HG03571 (cell line): ENCODE results near the gene DBH.
"Not testable (repeated sequence)": the region's sequence is repeated elsewhere in the genome, so short reads cannot be mapped to it uniquely, and the experiment has no call there.

ENCODE experiments used
- ATAC-seq: cut with Tn5 transposase; IDR thresholded peaks from one replicate; pipeline ENCODE4 v1.9.1; 2021; ENCODE audit not compliant: unreplicated experiment

DBH gene

DNA sequence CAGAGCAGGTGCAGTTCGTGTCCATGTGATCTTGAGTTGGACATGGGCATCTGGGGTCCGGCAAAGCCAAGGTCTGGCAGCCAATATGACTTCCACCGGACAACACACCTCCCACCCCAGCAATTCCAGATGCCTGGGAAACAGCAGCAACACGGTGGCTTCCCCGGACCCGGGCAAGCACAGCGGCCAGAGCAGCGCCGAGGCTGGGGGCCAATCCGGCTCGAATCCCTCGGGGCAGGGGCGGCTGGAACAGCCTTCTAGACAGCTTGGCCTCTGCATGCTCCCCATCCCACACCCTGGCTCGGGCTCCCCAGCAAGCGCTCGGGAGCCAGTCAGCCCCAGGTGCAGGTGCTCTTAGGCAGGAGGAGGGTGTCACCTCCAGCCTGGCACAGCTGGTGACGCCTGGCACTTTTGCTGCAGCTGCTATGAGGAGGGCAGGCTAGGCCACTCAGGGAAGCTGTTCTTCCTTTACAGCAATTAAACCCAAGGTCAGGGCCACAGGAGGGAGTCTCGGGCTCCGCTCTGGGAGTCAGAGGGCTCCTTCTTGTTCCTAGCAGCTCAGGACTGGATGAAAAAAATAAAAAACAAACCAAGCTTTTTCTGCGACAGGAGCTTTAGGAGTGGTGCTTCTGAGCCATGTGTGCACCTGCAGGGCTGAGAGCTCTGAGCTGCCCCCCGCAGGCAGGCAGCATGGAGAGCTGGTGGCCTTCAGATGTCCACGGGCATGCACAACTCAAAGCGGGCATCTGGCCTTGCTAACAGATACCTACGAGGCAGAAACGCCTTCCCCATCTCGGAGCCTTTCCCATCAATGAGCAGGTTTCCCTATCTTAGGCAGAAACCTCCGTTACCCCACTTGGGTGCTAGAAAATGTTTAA is 28.2 kb downstream of the DBH start:
- ATAC-seq, result no peak

DNA sequence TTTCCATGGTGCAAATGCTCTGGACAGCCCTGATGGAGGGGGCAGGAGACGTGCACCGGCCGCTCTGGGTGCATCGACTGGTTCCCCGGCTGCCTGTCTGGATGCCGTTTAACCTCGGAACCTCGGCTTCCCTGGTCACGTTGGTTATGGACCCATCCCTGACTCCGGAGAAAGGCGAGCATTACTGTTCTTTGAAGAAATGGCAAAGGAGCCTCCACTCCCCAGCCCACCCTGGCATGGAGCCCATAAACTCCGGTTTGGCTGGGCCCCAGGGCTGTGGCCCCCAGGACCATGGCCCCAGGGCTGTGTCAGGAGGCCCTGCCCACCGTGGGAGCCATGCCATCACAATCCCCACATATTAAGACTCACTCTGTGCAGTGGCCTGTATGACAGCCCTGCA is 28.9 kb downstream of the DBH start:
- no peak for ATAC-seq

DNA sequence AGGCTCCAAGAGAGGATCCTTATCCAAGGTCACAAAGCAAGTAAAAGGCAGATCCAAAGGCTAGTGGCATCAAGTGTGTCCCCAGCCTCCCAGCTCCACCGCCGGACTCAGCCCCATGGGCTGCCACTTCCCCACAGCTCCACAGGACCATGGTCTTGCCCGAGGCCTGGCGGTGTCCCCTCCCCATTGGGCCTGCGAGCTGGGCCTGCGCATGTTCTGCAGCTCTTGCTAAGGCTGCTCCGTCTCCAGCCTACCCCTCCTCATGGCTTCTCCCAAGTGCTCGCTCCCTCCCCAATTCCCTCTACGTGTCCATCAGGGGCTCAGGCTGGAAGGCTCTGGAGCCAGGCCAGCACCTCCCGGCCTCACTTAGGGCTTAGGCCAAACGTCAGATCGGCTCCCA is 29.4 kb downstream of the DBH start:
- ATAC-seq, result no peak

DNA sequence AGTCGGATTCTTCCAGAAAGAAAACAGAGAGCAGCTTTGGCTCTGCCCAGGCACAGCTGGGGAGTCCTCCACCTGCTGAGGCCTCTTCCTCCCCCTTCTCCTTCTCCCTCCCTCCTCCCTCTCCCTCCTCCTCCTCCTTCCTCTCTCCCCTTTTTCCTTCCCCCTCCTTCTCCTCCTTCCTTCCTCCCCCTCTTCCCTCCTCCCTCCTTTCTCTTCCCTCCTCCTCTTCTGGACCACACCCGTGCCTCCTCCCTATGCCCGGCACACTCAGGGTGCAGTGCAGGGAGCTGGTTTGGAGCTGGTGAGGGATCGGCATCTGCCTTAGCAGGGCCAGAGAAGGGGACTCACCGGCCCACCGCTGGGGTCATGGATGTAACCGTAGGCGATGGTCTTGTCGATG is 30.2 kb downstream of the DBH start:
- ATAC-seq, result no peak

DNA sequence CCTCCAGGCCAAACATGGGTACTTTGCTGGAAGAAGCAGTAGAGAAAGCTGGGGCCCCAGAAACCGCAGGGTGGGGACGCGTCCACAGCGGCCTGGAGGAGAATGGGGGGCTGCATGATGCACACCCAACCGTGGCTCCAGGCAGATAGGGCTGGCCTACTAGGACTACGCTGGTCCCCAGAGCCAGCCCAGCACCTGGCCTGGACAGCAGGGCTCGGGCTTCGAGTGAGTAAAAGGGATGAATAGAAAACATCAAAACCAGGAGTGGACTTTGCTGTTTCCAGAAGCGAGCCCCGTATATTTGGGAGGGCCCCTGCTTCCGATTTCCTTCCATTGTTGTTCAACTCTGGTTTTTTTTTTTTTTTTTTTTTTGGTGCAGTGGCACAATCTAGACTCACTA is 30.7 kb downstream of the DBH start:
- ATAC-seq, result no peak

DNA sequence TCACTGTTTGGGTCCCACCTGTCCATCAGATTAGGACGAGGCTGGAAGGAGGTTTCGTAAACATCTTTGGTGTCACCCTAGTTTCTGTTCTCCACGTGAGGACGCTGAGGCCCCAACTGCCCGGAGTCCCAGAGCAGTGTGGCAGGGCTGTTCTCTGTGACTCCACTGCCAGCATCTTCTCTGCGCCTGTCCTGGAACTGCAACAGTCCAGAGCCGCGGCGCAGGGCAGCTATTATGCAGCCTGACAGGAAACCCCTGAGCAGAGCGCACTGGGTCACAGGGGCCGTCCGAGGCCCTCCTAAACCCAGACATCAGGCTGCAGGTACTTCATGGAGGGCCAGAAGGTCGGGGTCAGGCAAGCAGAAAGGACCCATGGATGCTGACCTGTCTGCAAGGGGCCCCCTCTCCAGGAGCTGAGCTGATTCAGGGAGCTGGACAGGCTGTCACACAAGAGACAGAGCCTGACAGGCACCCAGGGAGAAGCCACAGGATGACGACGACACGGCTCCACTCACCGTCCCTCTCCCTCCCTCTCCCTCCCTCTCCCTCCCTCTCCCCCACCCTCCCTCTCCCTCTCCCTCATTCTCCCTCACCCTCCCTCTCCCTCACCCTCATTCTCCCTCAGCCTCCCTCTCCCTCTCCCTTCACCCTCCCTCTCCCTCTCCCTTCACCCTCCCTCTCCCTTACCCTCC is 31.7 kb downstream of the DBH start:
- no peak for ATAC-seq

DNA sequence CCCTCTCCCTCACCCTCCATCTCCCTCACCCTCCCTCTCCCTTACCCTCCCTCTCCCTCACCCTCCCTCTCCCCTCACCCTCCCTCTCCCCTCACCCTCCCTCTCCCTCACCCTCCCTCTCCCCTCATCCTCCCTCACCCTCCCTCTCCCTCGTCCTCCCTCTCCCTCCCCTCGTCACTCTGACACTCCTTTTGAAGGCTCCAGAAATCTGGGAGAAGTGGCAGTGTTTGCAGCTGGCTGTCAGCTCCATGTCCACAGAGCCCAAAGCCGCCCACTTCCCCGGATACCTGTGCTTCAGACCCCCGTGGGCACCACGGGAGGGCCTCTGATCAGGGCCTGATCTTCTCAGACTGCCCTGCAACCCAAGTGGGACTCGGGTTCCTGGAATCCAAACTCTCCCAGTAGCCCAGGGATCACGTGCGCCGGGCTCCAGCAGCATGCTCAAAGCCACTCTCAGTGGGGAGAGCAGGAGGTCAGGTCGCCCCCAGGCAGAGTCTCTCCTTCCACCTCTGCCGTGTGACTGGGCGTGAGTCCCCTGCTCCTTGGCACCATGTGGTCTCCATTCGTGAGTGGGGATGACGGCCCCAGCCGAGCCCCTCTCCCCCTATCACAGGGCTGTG is 33.1 kb downstream of the DBH start:
- ATAC-seq, result no peak

DNA sequence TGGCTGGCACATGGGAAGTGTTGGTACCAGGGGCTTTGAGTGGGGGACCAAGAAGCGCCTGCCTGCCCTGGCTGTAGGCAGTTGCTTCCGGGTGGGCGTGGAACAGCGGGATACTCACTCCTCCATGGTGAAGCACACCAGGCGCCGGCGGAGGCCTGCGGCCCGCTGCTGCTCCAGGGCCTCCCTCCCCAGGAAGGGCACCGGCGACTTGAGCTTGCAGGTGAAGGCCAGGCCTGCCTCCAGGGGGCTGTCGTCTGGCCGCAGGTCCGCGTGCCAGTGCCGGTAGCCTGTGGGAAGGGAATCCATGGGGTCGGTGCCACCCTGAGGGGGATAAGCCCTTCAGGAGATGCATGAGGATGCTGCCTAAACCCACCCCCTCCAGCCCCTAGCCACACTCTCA is 34.3 kb downstream of the DBH start:
- ATAC-seq, result no peak

DNA sequence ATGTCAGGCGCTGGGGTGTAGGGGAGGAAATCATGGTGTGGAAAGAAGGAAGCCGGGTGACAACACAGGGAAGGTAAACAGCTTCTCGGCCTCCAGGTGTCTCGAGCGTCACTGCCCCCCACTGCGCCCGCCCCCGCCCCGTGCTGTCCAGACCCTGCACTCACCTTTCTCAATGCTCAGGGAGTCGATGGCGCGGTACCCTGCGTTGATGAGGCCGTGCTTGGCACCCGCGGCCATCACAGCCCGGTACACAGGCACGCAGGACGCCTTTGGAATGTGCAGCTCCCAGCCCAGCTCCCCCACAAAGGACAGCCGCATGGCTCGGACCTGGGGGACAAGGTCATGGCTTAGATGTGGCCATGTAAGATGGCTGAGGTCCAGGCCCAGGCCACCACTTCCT is 35.2 kb downstream of the DBH start:
- no peak for ATAC-seq

DNA sequence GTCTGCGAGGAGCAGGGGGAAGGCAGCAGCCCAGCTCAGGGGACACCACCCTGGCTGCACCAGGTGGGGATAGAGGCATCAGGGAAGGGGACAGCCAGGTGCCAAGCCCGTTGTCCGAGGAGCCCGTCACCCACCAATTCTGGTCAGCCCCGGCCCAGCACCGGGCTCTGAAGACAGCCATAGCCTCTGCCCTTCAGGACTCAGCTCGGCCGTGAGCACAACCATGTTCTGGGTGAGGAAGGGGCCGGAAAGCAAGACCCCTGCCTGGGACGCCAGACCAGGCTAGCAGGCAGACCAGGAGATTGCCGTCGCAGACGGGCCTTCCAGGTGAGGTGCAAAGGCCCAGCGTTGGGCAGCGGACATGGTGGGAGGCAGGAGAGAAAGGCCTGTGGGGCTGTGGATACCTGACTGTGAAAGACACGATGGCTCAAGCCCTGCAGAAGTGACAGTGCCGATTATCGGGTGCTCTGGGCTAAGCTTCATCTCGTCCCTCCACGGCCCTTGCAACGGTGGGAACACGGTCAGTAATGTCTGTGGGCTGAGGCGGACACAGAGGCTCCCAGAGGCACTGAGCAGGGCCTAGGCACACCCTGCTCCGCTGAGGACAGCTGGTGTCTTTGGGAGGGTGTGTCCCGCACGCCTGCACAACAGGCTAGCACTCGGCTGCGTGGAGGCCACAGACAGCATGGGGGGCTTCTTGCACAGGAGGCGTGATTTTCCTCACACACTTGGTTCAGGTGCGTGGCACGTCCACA is 36.5 kb downstream of the DBH start:
- ATAC-seq, result no peak

DNA sequence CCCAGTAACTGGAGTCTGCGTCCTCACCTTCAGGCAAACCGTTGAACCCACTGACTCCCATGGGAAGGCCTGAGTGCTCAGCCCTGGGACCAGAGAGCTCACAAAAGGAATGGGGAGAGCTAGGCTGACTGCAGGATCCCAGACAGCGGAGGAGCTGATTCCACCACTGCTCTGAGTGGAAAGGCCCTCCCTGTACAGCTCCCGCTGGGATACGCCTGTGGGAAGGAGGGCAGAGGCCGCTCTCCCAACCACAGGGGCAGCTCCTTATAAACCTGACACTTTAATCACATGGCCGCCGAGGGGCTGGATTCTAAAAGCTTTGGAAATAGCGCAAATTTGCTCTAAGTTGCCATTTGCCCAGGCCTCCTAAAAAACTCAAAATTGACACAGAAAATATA is 37.1 kb downstream of the DBH start:
- ATAC-seq, result no peak

DNA sequence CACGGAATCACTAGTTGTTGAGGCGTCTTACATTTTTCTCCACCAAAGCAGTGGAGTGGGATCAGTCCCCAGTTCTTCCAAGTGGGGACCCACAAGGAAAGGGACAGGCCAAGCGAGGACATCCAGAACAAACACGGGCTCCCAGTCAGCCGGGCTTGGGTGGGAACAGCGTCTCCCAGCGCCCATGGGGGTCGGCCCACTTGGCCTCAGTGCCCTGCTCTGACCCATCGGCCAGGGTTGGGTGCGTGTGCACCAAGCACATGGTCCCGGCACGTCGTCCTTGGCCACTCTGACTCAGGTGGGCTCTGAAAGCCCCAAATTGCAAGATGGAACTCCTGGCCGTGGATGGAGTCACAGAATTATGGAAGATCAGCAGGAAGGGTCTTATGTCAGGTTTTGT is 37.9 kb downstream of the DBH start:
- no peak for ATAC-seq

DNA sequence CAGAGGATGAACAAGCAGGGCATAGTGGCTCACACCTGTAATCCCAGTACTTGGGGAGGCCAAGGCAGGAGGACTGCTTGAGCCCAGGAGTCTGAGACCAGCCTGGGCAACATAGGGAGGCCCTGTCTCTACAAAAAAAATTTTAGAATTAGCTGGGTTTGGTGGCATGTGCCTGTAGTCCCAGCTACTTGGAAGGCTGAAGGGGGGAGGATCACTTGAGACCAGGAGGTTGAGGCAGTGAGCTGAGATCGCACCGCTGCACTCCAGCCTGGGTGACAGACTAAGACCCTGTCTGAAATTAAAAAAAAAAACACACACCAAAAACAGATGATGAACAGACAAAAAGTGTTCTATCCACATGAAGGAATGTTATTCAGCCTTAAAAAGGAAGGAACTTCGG is 39.6 kb downstream of the DBH start:
- not testable (repeated sequence) for ATAC-seq

DNA sequence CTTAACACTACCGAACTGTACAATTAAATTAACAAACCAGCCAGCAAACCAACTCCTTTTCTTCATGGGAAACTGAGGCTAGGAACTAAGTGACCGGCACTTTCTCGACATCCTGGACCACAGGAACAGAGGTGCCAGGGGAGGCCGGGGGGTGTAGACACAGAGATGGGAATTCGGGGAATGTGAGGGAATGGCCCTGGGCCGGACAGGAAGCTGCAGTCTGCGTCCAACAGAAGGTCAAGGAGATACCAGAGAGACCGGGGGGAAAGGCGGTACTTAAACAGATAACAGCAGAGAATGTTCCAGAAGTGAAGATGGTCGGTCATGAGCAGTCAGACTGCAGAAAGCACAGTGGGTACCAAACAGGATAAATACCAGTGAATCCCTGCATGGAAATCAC is 40.3 kb downstream of the DBH start:
- no peak for ATAC-seq

DNA sequence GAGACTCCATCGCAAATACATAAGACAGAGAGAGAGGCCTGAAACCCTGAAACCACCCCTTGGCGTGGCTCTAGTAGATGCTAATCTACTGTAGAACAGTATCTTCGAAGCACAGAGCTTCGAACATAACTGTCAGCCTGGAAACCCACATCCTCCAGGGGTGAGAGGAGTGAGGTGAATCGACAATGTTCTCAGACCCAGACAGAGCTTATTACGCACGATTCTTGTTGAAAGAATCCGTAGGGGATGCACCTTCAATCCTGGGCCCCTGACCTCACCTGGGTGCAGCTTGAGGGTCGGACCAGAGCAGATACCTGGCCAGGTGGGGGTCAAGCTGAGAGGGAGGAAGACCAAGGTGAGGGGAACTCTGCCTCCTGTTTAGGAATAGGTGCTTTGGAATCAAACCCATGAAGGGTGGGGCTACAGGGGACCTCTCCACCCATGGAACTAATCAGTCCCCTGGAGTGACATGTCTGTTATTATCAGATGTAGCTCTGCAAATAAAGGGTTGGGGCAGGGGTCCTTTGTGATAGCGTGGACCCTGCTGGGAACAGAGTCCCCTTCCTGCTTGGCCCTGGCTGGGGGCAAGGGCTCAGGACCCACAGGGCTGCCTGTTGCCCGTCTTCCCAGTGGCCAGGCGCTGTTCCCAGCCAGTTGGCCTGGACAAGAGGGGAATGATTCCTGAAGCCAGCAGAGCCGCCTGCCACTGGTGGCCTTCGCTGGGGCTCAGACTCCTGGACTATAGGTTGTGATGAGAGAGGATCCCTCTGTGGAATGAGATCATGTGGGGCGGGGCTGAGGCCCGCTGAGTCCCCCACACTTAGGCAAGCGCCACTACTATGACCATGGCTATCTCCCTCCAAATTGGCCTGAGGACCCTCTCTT is 41.2 kb downstream of the DBH start:
- ATAC-seq, result no peak

DNA sequence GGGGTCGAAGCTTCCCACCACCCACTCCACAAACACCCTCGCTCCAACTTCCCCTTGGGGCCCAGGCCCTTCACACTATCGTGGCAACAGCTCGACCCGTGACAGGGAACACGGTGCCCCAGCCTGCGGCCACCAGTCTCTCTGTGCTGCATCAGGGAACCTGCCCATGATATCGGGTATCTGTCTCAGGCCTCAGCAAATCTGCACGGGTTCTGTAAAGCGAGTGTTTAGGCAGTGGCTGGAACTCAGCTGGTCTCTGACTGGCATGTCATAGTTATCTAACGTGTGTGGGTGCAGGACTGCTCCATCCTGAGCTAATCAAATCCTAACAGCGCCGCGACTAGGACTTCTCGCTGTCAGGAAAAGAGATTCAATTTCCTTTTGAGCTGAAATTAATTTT is 42.9 kb downstream of the DBH start:
- no peak for ATAC-seq

DNA sequence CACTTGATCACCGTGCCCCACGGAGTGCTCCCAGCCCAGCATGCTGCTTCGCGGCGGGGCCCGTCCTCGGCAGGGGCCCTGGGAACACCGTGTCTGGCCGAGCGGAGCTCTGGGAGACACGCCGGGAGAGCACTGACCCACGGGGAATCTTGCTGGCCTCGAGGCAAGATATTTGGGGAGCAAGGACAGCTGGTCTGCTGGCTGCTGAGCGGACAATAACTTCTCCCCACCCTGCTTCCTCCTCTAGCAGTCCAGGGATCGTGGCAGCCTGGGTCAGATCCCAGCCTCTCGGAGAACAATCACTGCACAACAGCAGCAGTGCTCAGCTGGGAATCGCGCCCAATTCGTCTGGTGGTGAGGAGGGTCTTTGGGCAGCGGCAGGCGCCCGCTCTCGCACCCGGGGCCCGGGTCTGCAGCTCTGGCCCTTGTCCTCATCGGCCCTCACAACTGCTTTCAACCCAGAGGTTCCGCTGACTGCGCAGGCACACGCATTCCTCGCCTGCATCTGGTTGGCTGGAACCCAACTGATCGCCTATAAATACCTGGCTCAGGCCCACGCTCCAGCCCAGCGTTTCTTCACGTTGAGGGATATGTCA is 43.4 kb downstream of the DBH start:
- ATAC-seq, result no peak

DNA sequence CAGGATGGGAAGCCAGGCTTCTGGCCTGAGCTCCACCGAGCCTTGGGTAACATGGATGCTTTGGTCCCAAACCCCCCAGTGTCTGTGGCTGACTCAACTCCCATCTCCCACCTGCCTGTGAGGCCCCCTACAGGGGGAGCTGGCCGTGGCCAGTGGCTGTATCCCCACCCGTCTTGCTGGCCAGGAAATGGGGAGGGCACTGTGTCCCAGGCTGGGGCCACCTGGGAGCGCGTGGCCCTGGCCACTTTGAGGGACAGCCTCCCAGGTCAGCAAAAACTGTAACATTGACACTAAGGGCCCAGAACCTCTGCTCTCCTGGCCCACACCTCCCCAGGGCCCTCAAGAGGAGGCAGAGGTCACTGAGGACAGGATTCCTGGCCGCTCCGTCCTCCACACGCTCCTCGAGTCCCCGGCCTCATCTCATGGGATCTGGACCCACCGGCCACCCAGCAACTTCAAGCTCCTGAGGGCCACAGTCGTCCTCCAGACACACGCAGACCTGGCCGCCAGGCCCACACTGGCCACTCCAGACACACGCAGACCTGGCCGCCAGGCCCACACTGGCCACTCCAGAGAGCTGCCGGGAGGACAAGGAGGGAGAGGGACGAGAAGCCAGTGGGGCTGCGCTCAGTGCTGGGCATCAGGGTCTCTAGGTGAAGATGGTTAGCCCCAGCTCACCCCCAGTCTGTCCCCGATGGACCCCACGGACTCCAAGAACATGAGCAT is 44.2 kb downstream of the DBH start:
- ATAC-seq, result no peak

DNA sequence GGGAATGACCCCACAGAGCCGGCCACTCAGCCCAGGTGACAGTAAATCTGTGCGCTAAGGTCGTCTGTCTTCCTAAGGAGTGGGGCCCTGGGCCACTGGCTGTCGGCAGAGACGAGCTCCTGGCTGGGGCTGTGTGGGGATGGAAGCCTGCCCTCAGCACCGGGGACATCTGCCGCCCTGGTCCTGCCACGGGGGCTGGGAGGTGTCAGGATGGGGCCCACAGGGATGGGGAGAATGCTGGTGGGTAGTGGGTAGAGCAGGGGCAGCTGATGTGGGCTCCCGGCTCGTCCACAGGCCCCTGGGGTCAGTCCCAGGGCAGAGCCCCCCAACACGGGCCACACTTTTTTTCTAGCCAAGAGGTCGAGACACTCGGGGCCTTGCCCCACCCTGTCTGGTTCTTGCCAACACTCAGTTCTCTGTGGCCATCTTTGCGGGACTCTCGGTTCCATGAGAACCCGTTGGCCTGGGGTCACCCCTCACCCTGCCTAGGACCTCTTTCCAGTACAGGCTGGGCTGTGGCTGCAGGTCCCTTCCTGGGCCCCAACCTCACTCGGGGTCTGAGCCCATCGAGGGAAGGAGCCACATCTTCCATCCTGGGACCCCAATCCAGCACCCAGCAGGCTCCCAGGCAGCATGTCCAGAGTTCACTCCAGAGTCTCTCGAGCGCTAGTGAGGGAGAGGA is 45.0 kb downstream of the DBH start:
- no peak for ATAC-seq
